A673 (cell line): ENCODE measurements around the gene SIRT2.

Source experiments
- CTCF ChIP-seq: fragments of 300-800, 200-600 bp; sonication (generic); conservative IDR thresholded peaks from 2 replicates; pipeline ENCODE4 v1.5.1; 2017; ENCODE audit warnings: low read depth, mild to moderate bottlenecking, antibody characterized with exemption, low read length, moderate library complexity, mixed read lengths
- EZH2 ChIP-seq: fragments of 200-600 bp; sonication (generic); IDR thresholded peaks from 2 replicates; pipeline ENCODE4 v1.6.1; 2017; ENCODE audit warnings: borderline replicate concordance, low read depth, mild to moderate bottlenecking, mixed read lengths, antibody characterized with exemption, low read length; ENCODE audit not compliant: poor library complexity, severe bottlenecking

- no peak for TF ChIP-seq CTCF
- TF ChIP-seq EZH2 = no peak
Measured at GRCh38 chr19:38848299-38849146, 50.9 kb downstream of the SIRT2 start.
